ENCODE data around the gene TNP1. TPM values are rescaled to one million over a fixed set of nuclear protein-coding genes. Genes with fewer than 3 reads are reported as not detected.

TNP1 gene
- total and polyA plus RNA-seq, 7 donors: not detected

- no peak overlapping the region for H3K4me3 ChIP-seq
- no peak overlapping the region for H3K27ac ChIP-seq
- no peaks in the 10 kb centered on the region for H3K4me1 ChIP-seq
- no peak for DNase-seq
- intact Hi-C loops (cut with DNase I): no loop called here
- H3K27me3 ChIP-seq: no peaks in the 10 kb centered on the region
- H3K9me3 ChIP-seq: no peaks in the 10 kb centered on the region
- WGBS, 2 donors: 66 to 79% methylated on average over 2 of the region's 2 CpGs
- TF ChIP-seq EP300 (IDR thresholded peaks at IDR 0.05) (no peak), CTCF (IDR thresholded peaks at IDR 0.05) (no peak), POLR2AphosphoS5 (IDR thresholded peaks at IDR 0.05) (no peak)
- H3K36me3 ChIP-seq: no peaks in the 10 kb centered on the region
These were observed 718 bp upstream of the TNP1 start for GRCh38 chr2:216860426-216861137.

- Histone ChIP-seq H3K27me3 (no peaks in the 10 kb centered on the region), H3K36me3 (no peaks in the 10 kb centered on the region), H3K4me1 (no peaks in the 10 kb centered on the region), H3K4me3 (no peak overlapping the region), H3K9me3 (no peaks in the 10 kb centered on the region), H3K27ac (no peak overlapping the region)
- no peak for TF ChIP-seq POLR2A (IDR thresholded peaks at IDR 0.05)
- TF ChIP-seq POLR2AphosphoS5 (IDR thresholded peaks at IDR 0.05): no peak
- TF ChIP-seq EP300 (IDR thresholded peaks at IDR 0.05): no peak
- no peak for TF ChIP-seq CTCF (IDR thresholded peaks at IDR 0.05)
- intact Hi-C loops (cut with DNase I): no loop called here
- no peak for DNase-seq
- 26 to 32% methylated on average over 3 of the region's 3 CpGs for whole genome bisulfite sequencing, 2 donors
These were observed 1.6 kb downstream of the TNP1 start for GRCh38 chr2:216858312-216858711.

GRCh38 chr2:216857131-216857550, 2.7 kb downstream of the TNP1 start:
- peaks cover 0 to under 1% (median 0%) of the 10 kb centered on the region in 4 donors for H3K4me1 ChIP-seq
- no peaks in the 10 kb centered on the region for H3K27me3 ChIP-seq
- no peak overlapping the region for H3K27ac ChIP-seq
- no peaks in the 10 kb centered on the region for H3K9me3 ChIP-seq
- H3K4me3 ChIP-seq: no peak overlapping the region
- no peak for TF ChIP-seq CTCF (IDR thresholded peaks at IDR 0.05)
- TF ChIP-seq EP300 (IDR thresholded peaks at IDR 0.05): no peak
- TF ChIP-seq POLR2AphosphoS5 (IDR thresholded peaks at IDR 0.05): no peak
- no peak for TF ChIP-seq POLR2A (IDR thresholded peaks at IDR 0.05)
- 65 to 70% methylated on average over 3 of the region's 3 CpGs for WGBS, 2 donors
- H3K36me3 ChIP-seq: no peaks in the 10 kb centered on the region
- intact Hi-C loops (cut with DNase I): no loop called here
- no peak for DNase-seq

GRCh38 chr2:216856406-216857065, 3.3 kb downstream of the TNP1 start:
- Histone ChIP-seq H3K4me3 (no peak overlapping the region), H3K4me1 (peaks cover 0 to 7% (median 0%) of the 10 kb centered on the region in 4 donors), H3K9me3 (no peaks in the 10 kb centered on the region), H3K36me3 (no peaks in the 10 kb centered on the region), H3K27me3 (no peaks in the 10 kb centered on the region), H3K27ac (no peak overlapping the region)
- intact Hi-C loops (cut with DNase I): no loop called here
- no peak for DNase-seq
- TF ChIP-seq EP300 (IDR thresholded peaks at IDR 0.05) (no peak), POLR2AphosphoS5 (IDR thresholded peaks at IDR 0.05) (no peak), POLR2A (IDR thresholded peaks at IDR 0.05) (no peak), CTCF (IDR thresholded peaks at IDR 0.05) (no peak)
- WGBS, 2 donors: 78 to 89% methylated on average over 5 of the region's 5 CpGs
